Measurements from ENCODE around the gene FGF18.
A peak's percentile ranks its signal among the peaks of the same experiment; 100 is the strongest.

The FGF18 gene

GRCh38 chr5:171388816-171389168 is 30.7 kb upstream of the FGF18 start:
- H3K36me3 ChIP-seq (ENCODE audit: insufficient read depth): peaks cover 29% of the 10 kb centered on the region; the same call in 1 of the 2 replicates
- H3K79me2 ChIP-seq (ENCODE audit: insufficient read depth, low read depth): peaks cover 61% of the 10 kb centered on the region
- peaks cover 53% of the 10 kb centered on the region for H4K20me1 ChIP-seq (ENCODE audit: insufficient read depth)
- H2AFZ ChIP-seq (ENCODE audit: low read depth): no peak overlapping the region
- H3K27me3 ChIP-seq (ENCODE audit: insufficient read depth, low read depth): no peaks in the 10 kb centered on the region
- no peak overlapping the region for H3K4me3 ChIP-seq (IDR thresholded peaks at IDR 0.05; ENCODE audit: insufficient read depth, low read depth, low read length)
- peak overlapping the region; percentile 83 for H3K4me2 ChIP-seq
- no peak for TF ChIP-seq CTCF (conservative IDR thresholded peaks at IDR 0.05; ENCODE audit: low read depth, low read length)
- H3K9ac ChIP-seq: peak overlapping the region; percentile 97
- peaks cover 44% of the 10 kb centered on the region for H3K4me1 ChIP-seq (ENCODE audit: low read depth, poor library complexity, severe bottlenecking)
- H3K27ac ChIP-seq: peak overlapping the region; percentile 74; the same call in 1 of the 2 replicates

DNA sequence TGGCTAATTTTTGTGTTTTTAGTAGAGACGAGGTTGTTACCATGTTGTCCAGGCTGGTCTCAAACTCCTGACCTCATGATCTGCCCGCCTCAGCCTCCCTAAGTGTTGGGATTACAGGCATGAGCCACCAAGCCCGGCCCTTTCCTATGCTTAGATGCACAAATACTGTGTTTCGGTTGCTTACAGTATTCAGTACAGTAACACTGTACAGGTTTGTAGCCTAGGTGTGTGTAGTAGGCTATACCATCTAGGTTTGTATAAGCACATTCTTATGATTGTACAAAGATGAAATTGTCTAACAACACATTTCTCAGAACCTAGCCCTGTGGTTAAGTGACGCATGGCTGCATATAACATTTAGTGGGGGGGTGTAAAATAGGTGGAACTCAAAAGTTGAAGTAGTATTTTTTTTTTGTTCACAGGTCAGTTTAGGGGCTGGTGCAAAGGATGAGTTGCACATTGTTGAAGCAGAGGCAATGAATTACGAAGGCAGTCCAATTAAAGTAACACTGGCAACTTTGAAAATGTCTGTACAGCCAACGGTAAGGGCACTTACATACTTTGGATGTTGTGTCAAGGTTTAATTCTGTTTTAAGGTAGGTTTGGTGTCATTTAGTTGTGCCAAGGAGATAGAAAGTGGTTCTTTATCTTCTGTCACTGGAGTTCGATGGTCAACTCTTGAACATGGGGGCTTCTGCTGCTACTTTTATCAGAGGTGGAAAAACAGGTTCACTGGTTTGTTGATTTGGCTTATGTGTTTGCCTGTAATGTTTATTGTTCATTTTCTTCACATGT is 28.4 kb upstream of the FGF18 start:
- Histone ChIP-seq H3K9ac (peak overlapping the region; percentile 97; the same call in 1 of the 2 replicates), H3K4me3 (IDR thresholded peaks at IDR 0.05; ENCODE audit: insufficient read depth, low read depth, low read length) (no peak overlapping the region), H4K20me1 (ENCODE audit: insufficient read depth) (peaks cover 76% of the 10 kb centered on the region), H2AFZ (ENCODE audit: low read depth) (no peak overlapping the region), H3K4me2 (peak overlapping the region; percentile 83), H3K36me3 (ENCODE audit: insufficient read depth) (peaks cover 29% of the 10 kb centered on the region; the same call in 1 of the 2 replicates), H3K27ac (no peak overlapping the region; the same call in 1 of the 2 replicates), H3K4me1 (ENCODE audit: low read depth, poor library complexity, severe bottlenecking) (peaks cover 63% of the 10 kb centered on the region), H3K79me2 (ENCODE audit: insufficient read depth, low read depth) (peaks cover 84% of the 10 kb centered on the region), H3K27me3 (ENCODE audit: insufficient read depth, low read depth) (no peaks in the 10 kb centered on the region)
- TF ChIP-seq CTCF (conservative IDR thresholded peaks at IDR 0.05; ENCODE audit: low read depth, low read length): no peak

DNA sequence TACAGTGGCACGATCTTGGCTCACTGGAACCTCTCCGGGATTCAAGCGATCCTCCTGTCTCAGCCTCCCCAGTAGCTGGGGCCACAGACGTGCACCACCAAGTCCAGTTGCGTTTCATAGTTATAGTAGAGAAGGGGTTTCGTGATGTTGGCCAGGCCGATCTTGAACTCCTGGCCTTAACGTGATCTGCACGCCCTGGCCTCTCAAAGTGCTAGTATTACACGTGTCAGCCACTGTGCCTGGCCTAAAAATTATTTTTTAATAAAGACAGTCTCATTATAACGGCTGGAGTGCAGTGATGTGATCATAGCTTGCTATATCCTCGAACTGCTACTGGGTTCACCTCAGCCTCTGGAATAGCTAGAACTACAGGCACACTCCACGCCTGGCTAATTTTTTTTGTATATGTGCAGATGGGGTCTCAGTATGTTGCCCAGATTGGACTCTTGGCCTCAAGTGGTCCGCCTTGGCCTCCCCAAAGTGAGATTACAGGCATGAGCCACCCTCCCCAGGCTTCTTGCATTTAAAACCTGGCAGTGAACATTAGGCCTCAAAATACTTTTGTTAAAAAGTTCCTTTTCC is 27.4 kb upstream of the FGF18 start:
- Histone ChIP-seq H3K4me2 (no peak overlapping the region; the same call in 1 of the 2 replicates), H3K79me2 (ENCODE audit: insufficient read depth, low read depth) (peaks cover 94% of the 10 kb centered on the region), H3K4me3 (IDR thresholded peaks at IDR 0.05; ENCODE audit: insufficient read depth, low read depth, low read length) (no peak overlapping the region), H4K20me1 (ENCODE audit: insufficient read depth) (peaks cover 86% of the 10 kb centered on the region), H3K9ac (no peak overlapping the region), H3K4me1 (ENCODE audit: low read depth, poor library complexity, severe bottlenecking) (peaks cover 67% of the 10 kb centered on the region), H3K27ac (no peak overlapping the region), H2AFZ (ENCODE audit: low read depth) (no peak overlapping the region), H3K36me3 (ENCODE audit: insufficient read depth) (peaks cover 29% of the 10 kb centered on the region; the same call in 1 of the 2 replicates), H3K27me3 (ENCODE audit: insufficient read depth, low read depth) (no peaks in the 10 kb centered on the region)
- TF ChIP-seq CTCF (conservative IDR thresholded peaks at IDR 0.05; ENCODE audit: low read depth, low read length): no peak

DNA sequence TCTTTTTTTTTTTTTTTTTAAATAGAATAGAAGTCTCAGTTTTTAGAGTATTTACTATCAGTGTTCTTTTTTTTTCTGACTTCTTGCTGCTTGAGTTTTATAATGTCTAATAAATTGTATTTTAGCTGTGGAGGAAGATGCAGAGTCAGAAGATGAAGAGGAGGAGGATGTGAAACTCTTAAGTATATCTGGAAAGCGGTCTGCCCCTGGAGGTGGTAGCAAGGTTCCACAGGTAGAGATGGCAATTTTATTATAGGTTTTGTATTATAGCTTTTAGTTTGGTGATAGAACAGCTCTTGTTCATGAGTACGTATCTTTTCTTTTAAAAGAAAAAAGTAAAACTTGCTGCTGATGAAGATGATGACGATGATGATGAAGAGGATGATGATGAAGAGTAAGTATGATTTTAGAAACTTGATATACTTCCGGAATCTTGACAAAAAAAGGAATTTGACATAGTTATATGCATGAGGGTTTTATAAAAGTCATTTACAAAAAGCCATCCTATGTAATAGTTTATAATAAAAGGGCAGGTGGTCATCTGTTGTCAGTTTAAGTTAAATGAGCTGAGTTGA is 26.8 kb upstream of the FGF18 start:
- H3K79me2 ChIP-seq (ENCODE audit: insufficient read depth, low read depth): peaks cover 100% of the 10 kb centered on the region
- no peaks in the 10 kb centered on the region for H3K27me3 ChIP-seq (ENCODE audit: insufficient read depth, low read depth)
- no peak for TF ChIP-seq CTCF (conservative IDR thresholded peaks at IDR 0.05; ENCODE audit: low read depth, low read length)
- no peak overlapping the region for H3K9ac ChIP-seq
- H3K4me1 ChIP-seq (ENCODE audit: low read depth, poor library complexity, severe bottlenecking): peaks cover 72% of the 10 kb centered on the region
- H3K27ac ChIP-seq: no peak overlapping the region
- H3K36me3 ChIP-seq (ENCODE audit: insufficient read depth): peaks cover 29% of the 10 kb centered on the region; the same call in 1 of the 2 replicates
- H4K20me1 ChIP-seq (ENCODE audit: insufficient read depth): peaks cover 92% of the 10 kb centered on the region
- no peak overlapping the region; the same call in 1 of the 2 replicates for H3K4me2 ChIP-seq
- H3K4me3 ChIP-seq (IDR thresholded peaks at IDR 0.05; ENCODE audit: insufficient read depth, low read depth, low read length): no peak overlapping the region
- no peak overlapping the region for H2AFZ ChIP-seq (ENCODE audit: low read depth)

Data from KMS-11 (cell line).